ENCODE data around the gene PLEKHJ1. TPM values are rescaled to one million over a fixed set of nuclear protein-coding genes. Genes with fewer than 3 reads are reported as not detected.
A peak's percentile ranks its signal among the peaks of the same experiment; 100 is the strongest.

PLEKHJ1 gene
- total RNA-seq, 1 donor from 2014 or later = 107 TPM

DNA sequence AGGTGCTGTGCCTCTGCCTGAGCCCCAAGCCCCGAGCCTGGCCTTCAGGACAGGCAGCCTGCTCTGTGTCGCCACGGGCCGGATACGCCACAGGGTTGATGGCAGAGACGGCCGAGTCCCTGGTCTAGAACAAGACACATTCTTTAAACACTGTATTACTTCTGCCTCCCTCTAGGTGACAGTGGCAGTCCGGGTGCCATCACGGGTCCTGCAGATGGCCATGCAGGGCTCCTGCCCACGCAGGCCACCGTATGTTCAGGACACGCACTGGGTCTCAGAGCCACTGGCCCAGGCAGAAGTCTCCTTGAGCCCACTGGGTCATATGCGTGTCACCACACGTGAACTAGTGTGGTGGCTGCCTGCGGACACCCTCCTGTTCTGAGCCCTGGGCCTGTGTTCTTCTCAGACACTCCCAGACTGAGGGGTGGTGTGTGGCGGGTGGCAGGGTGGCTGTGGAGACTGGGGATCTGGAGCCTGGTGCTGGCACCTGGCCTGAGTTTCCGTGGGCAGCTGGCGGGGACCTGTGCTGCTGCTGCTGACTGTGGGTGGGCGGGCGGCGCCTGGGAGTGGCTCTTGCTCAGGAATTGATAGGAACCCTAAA lies 4.4 kb downstream of the PLEKHJ1 start:
- Mint-ChIP-seq H3K9me3 (no peaks in the 10 kb centered on the region), H3K27ac (peak overlapping the region; percentile 66), H3K4me1 (ENCODE audit: unreplicated experiment) (peaks cover 10% of the 10 kb centered on the region), H3K4me3 (no peak overlapping the region), H3K36me3 (peaks cover 10% of the 10 kb centered on the region), H3K27me3 (peaks cover 5% of the 10 kb centered on the region)
- DNase-seq (ENCODE audit: extremely low spot score, unreplicated experiment) = no peak
- TF ChIP-seq, protein P1, sequence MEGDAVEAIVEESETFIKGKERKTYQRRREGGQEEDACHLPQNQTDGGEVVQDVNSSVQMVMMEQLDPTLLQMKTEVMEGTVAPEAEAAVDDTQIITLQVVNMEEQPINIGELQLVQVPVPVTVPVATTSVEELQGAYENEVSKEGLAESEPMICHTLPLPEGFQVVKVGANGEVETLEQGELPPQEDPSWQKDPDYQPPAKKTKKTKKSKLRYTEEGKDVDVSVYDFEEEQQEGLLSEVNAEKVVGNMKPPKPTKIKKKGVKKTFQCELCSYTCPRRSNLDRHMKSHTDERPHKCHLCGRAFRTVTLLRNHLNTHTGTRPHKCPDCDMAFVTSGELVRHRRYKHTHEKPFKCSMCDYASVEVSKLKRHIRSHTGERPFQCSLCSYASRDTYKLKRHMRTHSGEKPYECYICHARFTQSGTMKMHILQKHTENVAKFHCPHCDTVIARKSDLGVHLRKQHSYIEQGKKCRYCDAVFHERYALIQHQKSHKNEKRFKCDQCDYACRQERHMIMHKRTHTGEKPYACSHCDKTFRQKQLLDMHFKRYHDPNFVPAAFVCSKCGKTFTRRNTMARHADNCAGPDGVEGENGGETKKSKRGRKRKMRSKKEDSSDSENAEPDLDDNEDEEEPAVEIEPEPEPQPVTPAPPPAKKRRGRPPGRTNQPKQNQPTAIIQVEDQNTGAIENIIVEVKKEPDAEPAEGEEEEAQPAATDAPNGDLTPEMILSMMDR (conservative IDR thresholded peaks at IDR 0.05) = peak; percentile 38

DNA sequence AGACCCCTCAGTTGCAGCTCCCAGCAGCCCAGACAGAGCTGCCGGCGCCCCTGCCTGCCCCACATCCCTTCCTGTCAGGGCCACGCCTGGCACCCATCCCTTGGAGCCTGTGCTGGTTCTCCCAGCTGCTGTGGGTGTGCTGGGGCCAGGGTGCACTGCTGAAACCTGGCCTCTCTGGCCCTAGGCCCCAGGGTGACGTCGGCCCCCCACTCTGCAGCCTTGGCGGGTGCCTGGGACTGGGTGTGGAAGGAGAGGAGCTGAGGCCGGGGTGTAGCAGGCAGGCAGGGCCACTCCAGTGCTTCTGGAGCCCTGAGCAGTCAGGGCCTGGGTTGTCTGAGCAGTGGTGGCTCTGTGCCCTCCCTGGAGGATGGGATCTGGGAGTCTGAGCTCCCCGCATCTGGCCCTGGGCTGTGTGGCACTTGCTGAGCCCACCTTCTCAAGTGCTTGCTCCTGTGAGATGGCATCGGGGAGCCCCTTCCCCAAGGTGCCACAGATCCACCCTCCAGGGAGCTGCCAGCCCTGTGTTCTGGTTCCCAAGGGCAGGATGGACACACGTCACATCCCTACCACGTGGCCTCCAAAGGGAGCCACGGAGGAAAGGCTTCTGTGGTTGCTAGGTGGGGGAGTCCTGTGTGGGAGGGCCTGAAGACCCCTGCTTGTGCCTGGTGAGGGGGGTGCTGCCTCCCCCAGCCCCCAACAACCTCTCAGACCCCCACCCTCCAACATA lies 5.2 kb downstream of the PLEKHJ1 start:
- Mint-ChIP-seq H3K27ac (peak overlapping the region; percentile 74), H3K9me3 (no peaks in the 10 kb centered on the region), H3K4me1 (ENCODE audit: unreplicated experiment) (peaks cover 10% of the 10 kb centered on the region), H3K4me3 (peak overlapping the region; percentile 44), H3K36me3 (peaks cover 4% of the 10 kb centered on the region), H3K27me3 (no peaks in the 10 kb centered on the region)
- TF ChIP-seq, protein P1 (conservative IDR thresholded peaks at IDR 0.05) = no peak
- no peak for DNase-seq (ENCODE audit: extremely low spot score, unreplicated experiment)

DNA sequence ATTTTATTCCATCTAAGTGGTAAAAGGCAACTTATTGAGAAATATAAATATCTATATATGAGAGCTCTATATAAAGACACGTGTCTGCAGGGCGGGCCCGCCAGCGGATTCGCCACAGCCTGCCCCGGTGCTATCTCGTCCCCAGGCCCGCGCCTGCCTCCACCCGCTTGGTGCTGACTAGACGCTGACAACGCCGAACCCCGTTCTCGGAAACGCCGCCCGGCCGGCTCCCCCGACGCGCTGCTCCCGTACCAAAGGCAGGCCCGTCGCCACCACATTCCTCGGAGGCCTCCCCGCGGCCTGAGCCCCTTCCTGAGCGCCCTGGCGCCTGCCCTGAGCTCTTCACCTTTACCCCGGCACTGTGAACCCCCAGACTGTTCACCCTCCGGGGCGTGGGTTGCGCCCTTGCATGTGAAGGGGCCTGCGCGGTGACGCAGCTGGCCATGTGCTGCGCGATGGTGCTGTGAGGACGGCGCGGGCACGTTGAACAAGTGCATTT lies 6.0 kb downstream of the PLEKHJ1 start:
- peaks cover 2% of the 10 kb centered on the region for H3K36me3 Mint-ChIP-seq
- peaks cover 8% of the 10 kb centered on the region for H3K4me1 Mint-ChIP-seq (ENCODE audit: unreplicated experiment)
- H3K4me3 Mint-ChIP-seq = peak overlapping the region; percentile 44
- TF ChIP-seq, protein P1 (conservative IDR thresholded peaks at IDR 0.05) = no peak
- no peaks in the 10 kb centered on the region for H3K27me3 Mint-ChIP-seq
- no peaks in the 10 kb centered on the region for H3K9me3 Mint-ChIP-seq
- H3K27ac Mint-ChIP-seq = peak overlapping the region; percentile 74
- no peak for DNase-seq (ENCODE audit: extremely low spot score, unreplicated experiment)

DNA sequence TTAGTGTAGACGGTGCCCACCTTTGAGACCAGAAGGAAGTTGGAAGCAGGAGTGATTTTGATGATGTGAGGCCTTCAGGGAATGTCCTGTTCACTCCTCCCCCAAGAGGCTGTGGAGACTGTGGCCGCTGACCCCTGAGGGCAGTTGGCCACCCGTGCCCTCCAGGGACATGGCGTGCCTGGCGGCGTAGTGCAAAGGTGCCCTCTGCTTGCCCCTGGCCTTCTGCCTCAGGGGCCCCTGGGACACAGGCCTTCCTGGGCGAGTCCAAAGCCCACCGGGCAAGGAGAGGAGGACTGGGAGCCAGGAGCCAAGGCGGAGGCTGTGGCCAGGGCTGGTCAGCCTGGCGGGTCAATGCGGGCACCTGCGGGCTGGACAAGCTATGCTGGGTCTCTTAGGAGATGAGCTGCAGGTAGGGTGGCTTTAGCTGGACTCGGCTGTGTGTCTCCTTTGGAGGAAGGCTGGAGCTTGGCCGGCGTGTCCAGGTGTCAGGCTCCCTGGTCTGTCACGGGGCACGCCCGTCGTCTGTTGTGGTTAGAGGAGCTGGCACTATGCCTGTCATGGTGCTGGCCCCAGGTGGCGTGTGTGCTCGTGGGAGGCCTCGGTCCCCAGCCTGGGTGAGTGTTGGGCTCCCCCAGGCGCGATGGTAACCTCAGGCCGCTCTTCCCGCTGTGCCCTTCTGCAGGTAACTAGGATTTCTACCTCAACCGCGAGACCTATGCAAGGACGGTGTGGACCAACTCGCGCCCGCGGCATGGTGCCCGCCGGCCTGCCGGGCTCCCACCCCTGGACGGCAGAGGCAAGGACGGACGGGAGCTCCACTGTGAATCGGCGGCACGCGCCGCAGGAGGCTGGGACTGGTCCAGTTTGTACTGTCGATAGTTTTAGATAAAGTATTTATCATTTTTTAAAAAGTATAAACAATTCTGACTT lies 6.8 kb downstream of the PLEKHJ1 start:
- Mint-ChIP-seq H3K4me1 (ENCODE audit: unreplicated experiment) (peaks cover 4% of the 10 kb centered on the region), H3K9me3 (no peaks in the 10 kb centered on the region), H3K36me3 (no peaks in the 10 kb centered on the region), H3K27me3 (no peaks in the 10 kb centered on the region), H3K4me3 (no peak overlapping the region), H3K27ac (no peak overlapping the region)
- TF ChIP-seq, protein P1 (conservative IDR thresholded peaks at IDR 0.05) = no peak
- no peak for DNase-seq (ENCODE audit: extremely low spot score, unreplicated experiment)

DNA sequence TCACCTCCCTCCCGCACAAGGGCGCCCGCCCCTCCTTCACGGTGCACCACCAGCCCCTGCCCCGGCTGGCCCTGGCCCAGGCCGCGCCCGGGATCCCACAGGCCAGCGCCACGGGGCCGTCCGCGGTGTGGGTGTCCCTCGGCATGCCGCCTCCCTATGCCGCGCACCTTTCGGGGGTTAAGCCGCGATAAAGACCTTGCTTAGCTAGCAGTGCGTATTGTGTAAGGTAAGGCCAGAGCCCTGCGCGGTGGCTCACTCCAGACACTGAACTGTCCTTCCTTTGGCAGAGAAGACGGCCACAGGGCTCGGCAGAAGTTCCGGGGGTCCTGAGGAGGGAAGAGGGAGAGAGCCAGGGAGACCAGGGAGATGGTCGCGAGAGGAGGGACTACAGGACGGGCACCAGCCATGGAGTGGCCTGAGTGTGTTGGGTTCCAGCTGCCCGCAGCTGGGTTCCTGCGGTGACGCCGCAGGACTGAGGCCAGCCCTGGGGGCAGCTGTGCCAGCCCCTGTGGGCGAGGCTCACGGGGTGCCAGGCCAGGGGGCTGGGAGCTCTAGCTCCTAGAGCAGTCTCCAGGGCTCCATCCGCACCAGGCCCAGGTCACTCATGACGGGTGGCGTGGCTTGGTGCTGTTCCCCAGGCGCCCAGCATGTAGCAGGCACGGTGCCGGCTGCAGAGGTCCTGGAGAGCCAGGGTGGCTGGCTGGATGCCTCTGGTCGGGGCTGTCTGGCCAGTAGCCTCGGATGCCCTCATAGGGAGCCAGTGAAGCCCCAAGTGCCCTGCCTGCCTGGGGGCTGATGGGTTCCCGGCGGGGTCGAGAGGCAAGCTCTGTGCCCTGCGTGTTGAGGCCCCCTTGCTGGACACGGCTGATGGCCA lies 7.7 kb downstream of the PLEKHJ1 start:
- H3K27ac Mint-ChIP-seq = no peak overlapping the region
- H3K36me3 Mint-ChIP-seq = no peaks in the 10 kb centered on the region
- no peaks in the 10 kb centered on the region for H3K27me3 Mint-ChIP-seq
- no peak for DNase-seq (ENCODE audit: extremely low spot score, unreplicated experiment)
- TF ChIP-seq, protein P1 (conservative IDR thresholded peaks at IDR 0.05) = no peak
- H3K4me1 Mint-ChIP-seq (ENCODE audit: unreplicated experiment) = no peaks in the 10 kb centered on the region
- H3K9me3 Mint-ChIP-seq = no peaks in the 10 kb centered on the region
- H3K4me3 Mint-ChIP-seq = no peak overlapping the region

Data from type B pancreatic cell (in vitro differentiated cells).